NK-92 (cell line): ENCODE measurements around the gene DNAH7.

Source experiments
- DNase-seq: peaks from one replicate; lab custom pipeline; 2025; ENCODE audit not compliant: unreplicated experiment; lab: John Stamatoyannopoulos, UW

Gene DNAH7

GRCh38 chr2:195871326-195871725, 197.3 kb downstream of the DNAH7 start:
- no peak for DNase-seq

- DNase-seq: no peak
Observed at GRCh38 chr2:195864316-195864715, 204.3 kb downstream of the DNAH7 start.

GRCh38 chr2:195863564-195863963, 205.1 kb downstream of the DNAH7 start:
- no peak for DNase-seq

GRCh38 chr2:195863121-195863520, 205.5 kb downstream of the DNAH7 start:
- no peak for DNase-seq

- DNase-seq: no peak
Observed at GRCh38 chr2:195861821-195862220, 206.8 kb downstream of the DNAH7 start.

GRCh38 chr2:195859513-195859912, 209.1 kb downstream of the DNAH7 start:
- no peak for DNase-seq

GRCh38 chr2:195857132-195857531, 211.5 kb downstream of the DNAH7 start:
- no peak for DNase-seq

GRCh38 chr2:195850764-195851163, 217.9 kb downstream of the DNAH7 start:
- no peak for DNase-seq

GRCh38 chr2:195848119-195848899, 220.3 kb downstream of the DNAH7 start:
- DNase-seq: no peak

GRCh38 chr2:195842932-195843331, 225.7 kb downstream of the DNAH7 start:
- DNase-seq: no peak

- DNase-seq: no peak
Observed at GRCh38 chr2:195838002-195838401, 230.6 kb downstream of the DNAH7 start.

GRCh38 chr2:195836002-195836401, 232.6 kb downstream of the DNAH7 start:
- DNase-seq: no peak

- no peak for DNase-seq
Observed at GRCh38 chr2:195834836-195835235, 233.8 kb downstream of the DNAH7 start.

GRCh38 chr2:195830968-195831950, 237.4 kb downstream of the DNAH7 start:
- DNase-seq: no peak

GRCh38 chr2:195824478-195824877, 244.2 kb downstream of the DNAH7 start:
- DNase-seq: no peak

- no peak for DNase-seq
Observed at GRCh38 chr2:195823206-195823605, 245.4 kb downstream of the DNAH7 start.

GRCh38 chr2:195821566-195821932, 247.1 kb downstream of the DNAH7 start:
- DNase-seq: no peak

GRCh38 chr2:195820867-195821565, 247.6 kb downstream of the DNAH7 start:
- DNase-seq: no peak

GRCh38 chr2:195820373-195820772, 248.3 kb downstream of the DNAH7 start:
- DNase-seq: no peak

GRCh38 chr2:195819276-195819675, 249.4 kb downstream of the DNAH7 start:
- DNase-seq: no peak

GRCh38 chr2:195818526-195818925, 250.1 kb downstream of the DNAH7 start:
- no peak for DNase-seq
